PFSK-1 (cell line): Measurements from ENCODE around the gene RPS28.

Experiments used
- FOXP2 ChIP-seq: optimal IDR thresholded peaks from 2 replicates; pipeline ENCODE3; 2011; ENCODE audit warnings: borderline replicate concordance, control low read depth, inconsistent platforms; ENCODE audit not compliant: insufficient read depth; ENCODE audit errors: extremely low read length, extremely low read depth
- POLR2AphosphoS5 ChIP-seq: IDR thresholded peaks from 2 replicates; pipeline ENCODE4 v1.6.1; 2012; ENCODE audit warnings: low read depth, mild to moderate bottlenecking, control low read depth, low read length, moderate library complexity
- SIN3A ChIP-seq: IDR thresholded peaks from 2 replicates; pipeline ENCODE4 v1.6.1; 2012; ENCODE audit warnings: mild to moderate bottlenecking, low read length, moderate library complexity, borderline replicate concordance; ENCODE audit not compliant: insufficient read depth
- TAF1 ChIP-seq: IDR thresholded peaks from 2 replicates; pipeline ENCODE4 v1.6.1; 2012; ENCODE audit warnings: low read length, control low read depth, borderline replicate concordance; ENCODE audit not compliant: insufficient read depth
- TF ChIP-seq, protein P1 (sequence below), 2 experiments: IDR thresholded peaks; 2 replicates each; pipeline versions ENCODE4 v1.6.1 to v1.8.0; 2011 to 2012; ENCODE audit warnings: low read depth in 2 of 2, low read length in 2 of 2, control low read depth in 1 of 2, inconsistent platforms in 1 of 2, mild to moderate bottlenecking in 1 of 2, moderate library complexity in 1 of 2; ENCODE audit not compliant: insufficient read depth in 1 of 2

GRCh38 chr19:8363803-8364771 is 42.8 kb downstream of the RPS28 start, which contains the start of gene ANGPTL4:
- TF ChIP-seq POLR2AphosphoS5 (no peak), TAF1 (no peak), SIN3A (no peak), FOXP2 (peak; percentile 32)
- TF ChIP-seq, protein P1, sequence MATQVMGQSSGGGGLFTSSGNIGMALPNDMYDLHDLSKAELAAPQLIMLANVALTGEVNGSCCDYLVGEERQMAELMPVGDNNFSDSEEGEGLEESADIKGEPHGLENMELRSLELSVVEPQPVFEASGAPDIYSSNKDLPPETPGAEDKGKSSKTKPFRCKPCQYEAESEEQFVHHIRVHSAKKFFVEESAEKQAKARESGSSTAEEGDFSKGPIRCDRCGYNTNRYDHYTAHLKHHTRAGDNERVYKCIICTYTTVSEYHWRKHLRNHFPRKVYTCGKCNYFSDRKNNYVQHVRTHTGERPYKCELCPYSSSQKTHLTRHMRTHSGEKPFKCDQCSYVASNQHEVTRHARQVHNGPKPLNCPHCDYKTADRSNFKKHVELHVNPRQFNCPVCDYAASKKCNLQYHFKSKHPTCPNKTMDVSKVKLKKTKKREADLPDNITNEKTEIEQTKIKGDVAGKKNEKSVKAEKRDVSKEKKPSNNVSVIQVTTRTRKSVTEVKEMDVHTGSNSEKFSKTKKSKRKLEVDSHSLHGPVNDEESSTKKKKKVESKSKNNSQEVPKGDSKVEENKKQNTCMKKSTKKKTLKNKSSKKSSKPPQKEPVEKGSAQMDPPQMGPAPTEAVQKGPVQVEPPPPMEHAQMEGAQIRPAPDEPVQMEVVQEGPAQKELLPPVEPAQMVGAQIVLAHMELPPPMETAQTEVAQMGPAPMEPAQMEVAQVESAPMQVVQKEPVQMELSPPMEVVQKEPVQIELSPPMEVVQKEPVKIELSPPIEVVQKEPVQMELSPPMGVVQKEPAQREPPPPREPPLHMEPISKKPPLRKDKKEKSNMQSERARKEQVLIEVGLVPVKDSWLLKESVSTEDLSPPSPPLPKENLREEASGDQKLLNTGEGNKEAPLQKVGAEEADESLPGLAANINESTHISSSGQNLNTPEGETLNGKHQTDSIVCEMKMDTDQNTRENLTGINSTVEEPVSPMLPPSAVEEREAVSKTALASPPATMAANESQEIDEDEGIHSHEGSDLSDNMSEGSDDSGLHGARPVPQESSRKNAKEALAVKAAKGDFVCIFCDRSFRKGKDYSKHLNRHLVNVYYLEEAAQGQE (IDR thresholded peaks at IDR 0.05; ENCODE audit: insufficient read depth in 1 of 2, low read depth in 2 of 2, low read length in 2 of 2): no peak
